NOMO-1 (cell line): ENCODE results near the gene SSBP3.
A peak's percentile ranks its signal among the peaks of the same experiment; 100 is the strongest.
"Not testable (repeated sequence)": the region's sequence is repeated elsewhere in the genome, so short reads cannot be mapped to it uniquely, and the experiment has no call there.

Experiments
- DNase-seq, 2 experiments: peaks; one replicate each; lab custom pipeline; 2025; ENCODE audit not compliant: unreplicated experiment in 2 of 2; lab: John Stamatoyannopoulos, UW

The SSBP3 gene

DNA sequence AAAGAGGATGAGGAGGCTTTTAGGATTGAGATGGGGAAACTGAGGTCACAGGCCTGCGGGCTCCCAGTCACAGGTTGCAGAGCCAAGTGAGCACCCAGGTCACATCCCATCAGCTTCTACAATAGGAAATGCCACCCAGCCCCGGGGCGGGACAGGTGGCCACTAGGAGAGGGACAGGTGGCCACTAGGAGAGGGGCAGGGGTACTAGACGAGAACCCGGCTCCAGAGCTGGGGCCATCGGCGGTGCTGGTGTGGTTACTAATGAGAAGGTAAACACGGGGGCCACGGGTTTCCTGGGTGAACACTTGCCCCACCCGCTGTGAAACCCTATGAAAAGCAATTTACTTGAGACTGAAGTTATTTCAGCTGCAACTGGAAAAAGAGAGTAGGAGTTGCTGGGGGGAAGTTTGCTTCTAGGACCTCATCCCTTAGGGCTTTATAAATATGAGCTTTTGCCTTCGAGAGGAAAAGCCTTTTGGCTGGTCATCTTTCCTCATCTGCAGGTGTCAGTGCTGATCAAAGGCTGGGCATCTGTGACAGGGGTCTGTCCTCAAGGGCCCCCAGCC lies 153.7 kb downstream of the SSBP3 start:
- DNase-seq, result no peak

DNA sequence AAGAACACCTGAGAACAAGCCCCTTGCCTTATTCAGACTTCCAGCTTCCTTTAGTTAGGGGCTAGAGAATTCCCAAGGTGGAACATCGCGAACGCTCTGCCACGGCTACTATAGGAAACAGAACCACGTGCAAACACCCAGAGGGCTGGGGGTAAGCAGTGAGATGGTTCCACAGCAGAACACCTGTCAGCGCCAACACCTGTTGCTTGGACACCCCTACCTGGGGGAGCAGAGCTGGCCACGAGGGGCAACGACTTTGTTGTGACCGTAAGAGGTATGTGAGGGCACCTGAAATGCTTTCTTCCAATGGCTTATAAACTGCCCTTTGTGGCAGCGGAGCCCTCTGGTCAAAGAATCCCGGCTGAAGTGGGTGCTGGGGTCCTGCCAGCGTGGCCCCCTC lies 155.5 kb downstream of the SSBP3 start:
- DNase-seq, result no peak

DNA sequence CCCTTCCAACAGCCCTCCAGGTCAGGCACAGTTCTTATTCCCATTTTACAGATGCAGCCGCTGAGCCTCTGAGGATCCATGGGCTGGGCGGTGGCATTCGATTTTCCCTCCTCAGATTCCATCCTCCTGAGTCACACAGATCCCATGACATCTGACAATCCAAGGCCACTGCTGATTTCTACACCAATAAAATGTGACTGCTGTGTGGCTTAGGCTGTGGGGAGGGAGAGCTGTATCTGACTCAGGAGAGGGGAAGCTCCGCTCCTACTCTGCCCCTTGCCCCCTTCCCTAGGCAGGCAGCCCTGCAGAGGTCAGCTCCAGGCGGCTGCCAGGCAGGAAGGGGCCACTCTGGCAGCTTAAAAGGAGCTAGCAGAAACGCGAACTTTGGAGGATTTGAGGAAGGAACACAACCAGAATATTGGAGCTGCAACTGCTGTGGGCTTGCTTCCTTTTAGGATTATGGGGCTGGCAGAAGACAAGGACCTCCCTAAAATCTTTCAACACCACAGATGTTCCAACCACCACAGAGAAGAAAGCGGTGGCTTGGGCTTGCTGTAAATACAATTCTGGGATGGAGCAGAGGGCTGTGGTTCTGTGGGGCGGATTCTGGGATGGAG lies 156.3 kb downstream of the SSBP3 start:
- no peak for DNase-seq

DNA sequence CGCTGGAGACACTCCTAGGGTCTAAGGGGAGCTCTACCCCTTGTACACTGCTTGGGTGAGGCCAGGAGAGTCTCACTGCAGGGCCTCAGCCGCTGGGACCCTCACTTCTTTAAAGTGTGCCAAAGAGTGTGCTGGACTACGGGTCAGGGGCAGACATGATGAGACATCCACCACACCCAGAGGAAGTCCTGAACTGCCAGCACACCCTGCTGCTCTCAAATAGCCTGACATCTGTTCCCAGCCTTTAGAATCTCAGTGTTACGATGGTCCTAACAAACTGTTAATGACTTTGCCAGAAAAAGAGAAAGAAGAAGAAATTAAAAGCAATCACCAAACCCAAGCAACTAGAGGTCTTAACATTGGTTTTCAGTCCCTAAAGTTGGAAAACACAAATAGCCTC lies 157.2 kb downstream of the SSBP3 start:
- DNase-seq, result no peak

DNA sequence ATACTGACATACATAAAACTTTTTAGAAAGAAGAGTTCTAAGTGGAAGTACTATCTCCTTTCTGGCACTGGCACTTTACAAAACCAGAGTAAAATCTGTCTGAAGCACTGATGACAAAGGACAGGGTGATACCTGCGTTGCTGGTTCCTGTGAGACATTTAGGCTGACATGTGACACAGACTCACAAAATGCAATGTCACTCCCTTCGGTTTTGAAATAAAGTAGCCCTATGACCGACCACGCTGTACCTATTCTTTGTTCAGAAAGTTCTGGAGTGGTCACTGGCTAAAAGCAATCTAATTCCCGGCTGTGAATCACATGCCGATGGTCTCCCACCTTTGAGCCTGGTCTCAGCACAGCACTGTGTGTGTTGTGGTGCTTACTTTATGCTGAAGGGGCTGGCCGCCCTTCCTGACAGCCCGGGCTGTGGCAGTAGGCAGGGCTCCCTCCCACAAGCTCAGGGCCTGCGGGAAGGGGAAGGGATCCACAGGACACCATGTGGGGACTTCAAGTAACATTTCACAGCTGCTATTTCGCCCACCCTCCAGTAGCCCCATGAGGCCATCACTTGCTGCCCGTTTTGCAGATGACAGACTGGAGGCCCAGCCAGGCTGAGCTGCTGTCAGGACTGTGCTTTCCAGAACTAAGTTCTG lies 158.2 kb downstream of the SSBP3 start:
- DNase-seq, result no peak

DNA sequence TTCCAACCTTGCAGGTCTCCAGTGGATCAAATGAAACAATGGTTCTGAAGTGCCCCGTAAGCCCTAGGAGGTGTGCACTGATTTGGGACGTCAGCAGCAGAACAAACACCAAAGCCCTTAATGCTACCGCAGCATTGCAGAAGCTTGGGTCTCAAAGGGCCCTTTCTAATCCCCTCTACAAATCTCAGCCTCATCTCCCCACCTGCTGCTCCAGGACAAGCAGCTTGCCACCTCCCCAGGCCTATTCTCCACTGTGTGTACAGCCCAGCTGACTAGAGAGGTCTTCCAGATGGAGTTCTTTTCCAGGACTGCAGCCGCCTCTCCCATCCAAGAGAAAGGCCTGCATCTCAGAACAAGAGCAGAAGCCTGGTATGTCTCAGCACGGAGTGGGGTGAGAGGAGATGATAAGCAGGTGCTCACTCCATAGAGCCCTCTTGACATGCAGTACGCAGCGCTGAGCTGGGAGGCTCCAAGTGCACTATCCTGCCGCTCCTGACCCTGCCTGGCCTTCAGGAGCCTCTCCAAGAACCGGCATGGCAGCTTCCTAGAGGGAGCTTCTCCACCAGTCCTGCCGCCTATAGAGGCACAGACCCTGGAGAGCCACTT lies 160.0 kb downstream of the SSBP3 start:
- DNase-seq, result no peak

DNA sequence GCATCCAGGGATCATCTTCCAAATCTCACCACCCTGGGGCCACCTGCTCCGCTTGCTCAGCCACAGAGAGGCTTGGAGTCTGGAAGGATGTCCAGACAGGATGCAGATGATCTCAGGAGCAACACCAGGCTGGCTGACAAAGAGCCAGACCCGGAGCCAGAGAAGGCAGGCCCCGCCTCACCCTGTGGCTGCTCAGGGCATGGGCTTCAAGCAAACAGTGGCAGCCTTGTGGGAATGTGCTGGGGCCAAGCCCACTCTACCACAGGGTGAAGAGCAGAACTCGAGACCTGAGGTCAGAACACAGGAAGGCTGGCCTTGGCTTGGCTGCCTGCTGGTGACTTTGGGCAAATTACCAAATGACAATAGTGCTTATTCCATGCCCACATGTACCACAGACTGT lies 160.7 kb downstream of the SSBP3 start:
- no peak for DNase-seq

DNA sequence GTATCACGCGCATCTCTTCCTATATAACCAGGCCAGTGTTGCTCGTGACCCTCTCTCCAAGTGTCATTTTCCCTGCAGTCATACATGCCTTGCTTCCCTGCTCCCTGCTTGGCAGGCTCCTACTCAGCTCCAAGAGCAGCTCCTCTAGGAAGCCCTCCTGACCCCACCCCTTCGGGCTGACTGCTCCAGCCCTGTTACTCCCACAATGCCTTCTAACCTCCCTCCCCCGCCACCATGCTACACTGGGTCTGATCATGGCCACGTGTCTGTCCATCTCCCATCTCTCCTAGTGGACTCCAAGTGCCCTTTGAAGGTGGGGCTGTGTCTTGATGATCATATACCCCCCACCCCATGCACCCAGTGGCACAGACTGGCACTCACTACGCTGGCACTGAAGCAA lies 161.5 kb downstream of the SSBP3 start:
- DNase-seq, result no peak

DNA sequence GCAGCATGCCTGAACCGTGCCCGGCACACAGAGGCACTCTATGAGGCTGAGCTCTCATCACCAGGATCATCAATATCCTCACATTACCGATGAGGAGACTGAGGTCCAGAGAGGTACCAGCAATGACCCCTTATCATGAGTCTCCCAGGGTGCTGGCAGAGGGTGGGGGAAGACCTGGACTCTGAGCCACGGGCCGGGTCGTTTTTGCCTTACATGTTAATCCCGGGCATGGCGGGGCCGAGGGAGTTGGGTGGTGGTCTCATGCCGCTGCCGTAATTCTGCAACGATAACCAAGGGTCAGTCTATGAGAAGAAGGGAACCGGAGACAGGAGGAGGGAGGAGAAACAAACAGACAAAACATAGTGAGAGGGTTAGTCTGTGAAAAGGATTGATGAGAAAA lies 163.2 kb downstream of the SSBP3 start:
- DNase-seq, result no peak

DNA sequence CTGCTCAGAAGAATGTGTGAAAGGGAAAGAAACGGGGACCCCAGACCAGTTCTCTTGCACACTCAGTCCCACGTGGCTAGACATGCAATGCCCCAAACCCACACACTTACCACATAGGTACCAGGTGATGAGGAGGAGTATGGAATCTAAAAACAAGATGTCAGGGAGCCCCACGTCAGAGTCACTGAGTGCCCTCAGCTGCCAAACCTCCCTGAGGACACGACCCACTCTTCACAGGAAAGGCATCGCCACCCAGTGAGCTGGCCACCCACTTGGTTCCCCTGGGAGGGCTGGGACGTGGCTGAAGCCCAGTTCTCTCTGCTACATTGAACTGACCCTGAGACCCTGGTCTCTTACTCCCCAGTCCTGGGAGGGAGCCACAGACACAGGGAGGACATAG lies 164.8 kb downstream of the SSBP3 start:
- DNase-seq, result no peak

DNA sequence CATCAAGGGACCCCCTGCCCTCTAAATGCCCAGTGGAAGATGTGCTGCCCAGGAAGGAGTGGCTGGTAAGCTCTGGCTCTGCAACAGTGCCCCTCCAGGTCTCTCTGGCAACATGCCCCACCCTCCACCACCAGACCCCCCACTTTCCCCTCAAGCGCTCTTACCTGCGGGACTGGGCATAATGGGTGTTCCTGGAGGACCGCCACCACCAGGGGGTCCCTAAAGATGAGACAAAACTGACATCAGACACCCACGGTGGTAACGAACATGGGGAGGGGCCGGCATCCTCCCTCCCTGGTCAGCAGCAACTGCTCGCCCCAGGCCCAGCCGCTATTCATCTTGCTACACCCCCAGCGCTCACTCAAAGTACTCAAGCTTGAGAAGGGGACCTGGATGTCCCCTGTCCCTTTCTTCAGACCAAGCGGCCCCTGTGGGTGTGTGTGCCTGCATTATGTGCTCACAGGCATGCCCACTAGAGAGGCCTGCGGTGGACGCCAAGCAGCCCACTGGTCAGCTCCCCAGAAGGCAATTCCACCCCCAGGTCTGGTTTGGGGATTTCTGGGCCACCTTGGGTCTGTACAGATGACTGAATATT lies 165.4 kb downstream of the SSBP3 start:
- DNase-seq, result no peak

DNA sequence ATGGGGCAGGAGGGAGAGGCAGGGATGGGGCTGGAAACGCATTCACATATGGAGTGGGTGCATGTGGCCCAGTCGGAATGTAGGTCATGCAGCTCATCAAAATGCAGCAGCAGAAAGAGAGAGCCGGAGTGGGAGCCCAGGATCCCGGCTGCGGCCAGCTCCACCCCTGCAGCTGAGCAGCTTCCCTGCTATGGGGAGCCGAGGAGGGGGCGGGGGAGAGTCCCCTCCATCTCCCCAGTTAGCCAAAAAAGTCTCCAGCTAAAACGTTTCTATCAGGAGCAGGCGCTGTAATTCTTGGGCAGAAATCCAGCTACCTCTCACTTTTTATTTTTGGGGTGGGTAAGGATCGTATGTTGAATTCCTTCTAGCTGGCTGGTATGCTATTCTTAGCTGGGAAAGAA lies 166.6 kb downstream of the SSBP3 start:
- DNase-seq, result no peak

DNA sequence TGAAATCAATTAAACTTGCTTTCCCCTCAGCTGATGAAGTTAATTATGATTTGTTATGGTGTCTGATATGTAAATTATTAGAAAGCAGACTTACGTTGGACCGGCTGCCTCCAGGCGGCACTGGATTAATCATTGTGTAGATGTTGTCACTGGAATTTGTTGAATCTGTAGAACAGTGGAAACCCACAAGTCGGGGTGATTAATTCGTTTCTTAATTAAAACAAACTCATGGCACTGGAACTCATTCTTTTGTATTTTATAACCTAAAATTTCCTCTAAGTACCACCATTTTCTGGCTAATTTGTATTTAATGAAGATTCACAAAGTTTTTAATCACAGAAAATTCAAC lies 167.2 kb downstream of the SSBP3 start:
- no peak for DNase-seq

DNA sequence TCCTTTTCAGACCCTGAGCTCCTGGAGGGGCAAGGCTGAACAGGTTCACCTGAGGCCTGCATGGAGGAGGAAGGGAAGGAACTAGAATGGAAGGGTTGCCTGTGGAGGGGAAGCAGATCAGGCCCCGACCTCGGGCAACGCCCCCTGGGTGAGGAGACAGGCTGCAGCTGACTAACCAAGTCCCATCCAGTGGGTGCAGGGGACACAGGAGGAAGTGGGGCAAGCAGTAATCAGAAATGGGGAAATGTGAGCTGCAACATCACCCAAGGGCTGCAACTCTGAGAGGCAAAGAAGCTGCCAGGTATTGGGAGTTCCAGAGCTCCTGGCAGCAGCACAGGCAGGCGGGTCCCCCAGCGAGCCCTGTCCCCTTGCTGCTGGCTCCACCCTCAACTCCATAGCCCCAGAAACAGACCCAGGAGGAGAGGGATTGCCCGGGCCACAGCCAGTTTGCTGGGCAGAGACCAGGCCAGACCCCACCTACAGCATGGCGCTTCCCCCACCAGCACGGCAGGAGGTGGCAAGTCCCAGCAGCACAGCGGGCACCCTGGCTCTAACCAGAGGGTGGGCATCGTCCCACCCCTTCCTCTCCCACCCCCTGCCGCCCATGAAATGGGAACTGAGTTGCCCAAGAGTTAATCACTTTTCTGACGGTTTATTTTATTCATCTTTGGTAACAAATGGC lies 167.7 kb downstream of the SSBP3 start:
- peak; percentile 78 to 92 for DNase-seq

DNA sequence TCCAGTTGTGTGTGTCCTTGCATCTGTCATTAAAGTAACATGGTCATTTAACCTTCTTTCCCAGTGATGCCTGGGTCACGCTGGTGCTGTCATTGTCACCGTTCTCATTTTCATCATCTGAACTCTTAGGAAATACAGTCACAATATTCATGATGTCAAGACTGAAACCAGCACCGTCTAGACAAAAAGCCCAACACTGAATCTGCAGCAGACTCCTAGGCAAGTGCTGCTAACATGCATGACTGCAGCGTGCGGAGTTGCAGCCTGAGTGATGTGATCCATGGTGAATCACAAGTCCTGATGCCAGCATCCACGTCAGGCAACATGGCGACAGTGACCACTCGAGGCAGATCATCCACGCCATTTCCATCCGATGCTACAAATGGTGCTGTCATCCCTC lies 168.6 kb downstream of the SSBP3 start:
- no peak for DNase-seq

DNA sequence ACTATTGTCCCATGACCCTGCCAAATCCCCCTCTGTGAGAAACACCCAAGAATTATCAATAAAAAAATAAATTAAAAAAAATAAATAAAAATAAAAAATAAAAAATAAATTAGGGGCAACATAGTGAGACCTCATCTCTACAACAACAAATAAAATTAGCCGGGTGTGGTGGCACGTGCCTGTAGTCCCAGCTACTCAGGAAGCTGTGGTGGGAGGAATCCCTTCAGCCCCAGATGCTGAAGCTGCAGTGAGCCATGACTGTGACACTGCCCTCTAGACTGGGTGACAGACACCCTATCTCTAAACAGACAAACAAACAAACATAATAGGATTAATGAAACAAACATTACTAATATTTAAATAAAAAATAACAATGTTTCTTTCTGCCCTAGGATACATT lies 171.9 kb downstream of the SSBP3 start:
- DNase-seq, result no peak

DNA sequence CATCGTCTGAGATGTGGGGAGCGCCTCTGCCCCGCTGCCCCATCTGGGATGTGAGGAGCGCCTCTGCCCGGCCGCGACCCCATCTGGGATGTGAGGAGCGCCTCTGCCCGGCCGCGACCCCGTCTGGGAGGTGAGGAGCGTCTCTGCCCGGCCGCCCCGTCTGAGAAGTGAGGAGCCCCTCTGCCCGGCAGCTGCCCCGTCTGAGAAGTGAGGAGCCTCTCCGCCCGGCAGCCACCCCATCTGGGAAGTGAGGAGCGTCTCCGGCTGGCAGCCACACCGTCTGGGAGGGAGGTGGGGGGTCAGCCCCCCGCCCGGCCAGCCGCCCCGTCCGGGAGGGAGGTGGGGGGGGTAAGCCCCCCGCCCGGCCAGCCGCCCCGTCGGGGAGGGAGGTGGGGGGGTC lies 173.0 kb downstream of the SSBP3 start:
- DNase-seq, result not testable (repeated sequence)

DNA sequence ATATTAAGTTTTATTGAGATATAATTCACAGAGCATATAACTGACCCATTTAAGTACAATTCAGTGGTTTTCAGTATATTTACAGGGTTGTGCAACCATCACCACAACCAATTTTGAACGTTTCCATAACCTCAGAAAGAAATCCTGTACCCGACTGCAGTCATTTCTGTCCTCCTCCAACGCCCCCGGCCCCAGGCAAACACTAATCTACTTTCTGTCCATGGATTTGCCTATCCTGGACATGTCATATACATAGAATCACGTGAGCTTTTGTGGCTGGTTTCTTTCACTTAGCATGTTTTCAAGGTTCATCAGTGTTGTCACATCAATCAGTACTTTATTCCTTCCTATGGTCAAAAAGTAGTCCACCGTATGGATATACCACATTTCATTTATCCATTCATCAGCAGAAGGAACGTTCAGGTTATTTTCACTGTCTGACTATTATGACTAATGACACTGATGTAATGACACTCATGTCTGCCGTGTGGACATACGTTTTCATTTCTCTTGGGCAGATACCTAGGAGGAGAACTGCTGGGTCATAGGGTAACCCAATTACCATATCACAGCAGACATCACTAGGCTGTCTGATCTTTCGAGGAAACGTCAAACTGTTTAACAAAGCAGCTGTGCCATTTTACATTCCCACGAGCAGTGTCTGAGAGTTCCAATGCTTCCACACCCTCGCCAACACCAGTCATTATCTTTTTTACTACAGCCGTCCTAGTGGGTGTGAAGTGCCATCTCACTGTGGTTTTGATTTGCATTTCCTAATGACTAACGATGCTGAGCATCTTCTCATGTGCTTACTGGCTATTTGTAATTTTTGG lies 175.5 kb downstream of the SSBP3 start:
- peak; percentile 56 to 66 for DNase-seq

DNA sequence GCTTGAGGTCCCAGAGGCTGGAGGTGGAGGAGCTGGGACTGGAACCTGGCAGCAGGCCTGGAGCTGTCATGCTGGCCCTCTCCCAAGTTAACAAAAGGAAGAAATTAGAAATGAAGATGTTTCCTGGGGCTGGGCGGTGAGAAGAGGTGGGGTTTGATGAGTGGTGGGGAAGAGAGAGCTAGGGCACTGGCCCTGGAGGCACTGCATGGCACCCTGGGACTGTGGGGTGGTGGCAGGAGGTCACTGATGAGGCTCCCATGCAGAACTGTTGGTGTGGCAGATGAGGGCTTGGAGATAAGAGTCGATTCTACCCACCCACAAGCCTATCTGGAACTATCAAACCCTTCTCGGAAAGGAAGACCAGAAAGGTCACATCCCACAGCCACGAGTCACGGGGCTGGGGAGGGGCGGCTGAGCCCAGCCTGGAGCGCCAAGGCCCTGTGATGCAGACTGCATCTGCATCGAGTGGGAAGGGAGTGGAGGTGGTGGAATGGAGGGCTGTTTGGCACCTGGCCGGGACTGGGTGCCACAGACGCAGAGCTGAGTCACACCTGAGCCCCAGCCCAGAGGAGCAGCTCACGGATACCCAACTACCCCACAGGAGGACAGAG lies 176.8 kb downstream of the SSBP3 start:
- DNase-seq, result no peak

DNA sequence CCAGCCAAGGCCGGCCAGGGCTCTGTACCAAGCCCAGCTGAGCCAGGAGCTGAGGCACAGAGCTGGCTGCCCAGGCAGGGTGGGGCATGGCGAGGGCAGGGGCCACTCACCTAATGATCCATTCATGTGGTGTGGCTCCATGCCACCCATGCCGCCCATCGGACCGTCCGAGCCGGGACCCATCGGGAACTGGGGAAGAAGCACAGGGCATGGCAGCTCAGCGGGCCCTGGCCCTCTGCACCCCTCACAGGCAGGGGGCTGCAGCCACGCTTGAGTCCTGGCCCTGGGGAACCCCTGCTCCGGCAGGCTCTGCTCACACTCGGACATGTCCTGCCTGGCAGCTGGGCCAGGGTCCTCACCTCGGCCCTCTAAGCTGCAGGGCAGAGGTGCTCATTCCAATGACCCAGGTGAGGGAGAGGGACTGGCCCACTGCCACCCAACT lies 177.5 kb downstream of the SSBP3 start:
- DNase-seq, result no peak
